GM23338 (cell line): ENCODE measurements around the gene MYMX. TPM values are rescaled to one million over a fixed set of nuclear protein-coding genes. Genes with fewer than 3 reads are reported as not detected.

Source experiments
- ATAC-seq: fragments of 200-7000 bp; cut with Tn5 transposase; 3 replicates; pipeline ENCODE4 v1.9.1; 2020
- DNase-seq: peaks from one replicate; pipeline ENCODE4 v3.0.0-alpha.2; 2015; ENCODE audit warnings: low spot score
- H2AFZ ChIP-seq: fragments of 200-600 bp; sonication (generic); 2 replicates; pipeline ENCODE4 v1.8.0; 2016; ENCODE audit warnings: antibody characterized with exemption, mild to moderate bottlenecking, moderate library complexity
- H3F3A ChIP-seq: fragments of 200-600 bp; sonication (generic); replicated peaks from 2 replicates; pipeline ENCODE4 v1.8.0; 2017; ENCODE audit warnings: antibody characterized with exemption, mixed run types, low read depth
- H3K27ac ChIP-seq: fragments of 200-600 bp; sonication (generic); 2 replicates; pipeline ENCODE4 v1.6.1; 2016; ENCODE audit warnings: low read depth
- H3K27me3 ChIP-seq: fragments of 200-600 bp; sonication (generic); 2 replicates; pipeline ENCODE4 v1.8.0; 2016; ENCODE audit warnings: mild to moderate bottlenecking, mixed run types, moderate library complexity; ENCODE audit not compliant: insufficient read depth
- H3K36me3 ChIP-seq: fragments of 200-600 bp; sonication (generic); 2 replicates; pipeline ENCODE4 v1.8.0; 2016; ENCODE audit warnings: mild to moderate bottlenecking; ENCODE audit not compliant: insufficient read depth
- H3K4me1 ChIP-seq: fragments of 200-600 bp; sonication (generic); 2 replicates; pipeline ENCODE4 v1.8.0; 2016; ENCODE audit warnings: mild to moderate bottlenecking, moderate library complexity; ENCODE audit not compliant: insufficient read depth
- H3K4me2 ChIP-seq: fragments of 200-600 bp; sonication (generic); 2 replicates; pipeline ENCODE4 v1.7.1; 2017; ENCODE audit warnings: mixed run types
- H3K4me3 ChIP-seq: fragments of 200-600 bp; sonication (generic); 2 replicates; pipeline ENCODE4 v1.6.1; 2016; ENCODE audit warnings: mixed run types
- H3K79me2 ChIP-seq: fragments of 200-600 bp; sonication (generic); replicated peaks from 2 replicates; pipeline ENCODE4 v1.8.0; 2017; ENCODE audit warnings: mild to moderate bottlenecking; ENCODE audit not compliant: insufficient read depth
- H3K9me2 ChIP-seq: fragments of 200-600 bp; sonication (generic); 2 replicates; pipeline ENCODE4 v1.8.0; 2017; ENCODE audit not compliant: insufficient read depth
- H4K20me1 ChIP-seq: fragments of 200-600 bp; sonication (generic); replicated peaks from 2 replicates; pipeline ENCODE4 v1.8.0; 2017; ENCODE audit warnings: mild to moderate bottlenecking; ENCODE audit not compliant: insufficient read depth
- H3K27ac Mint-ChIP-seq: 2 replicates; pipeline ENCODE4 v1.8.0; 2020; ENCODE audit warnings: inconsistent platforms, mild to moderate bottlenecking, moderate library complexity, mixed read lengths
- H3K27me3 Mint-ChIP-seq: 3 replicates; pipeline ENCODE4 v1.8.0; 2022; ENCODE audit warnings: low read depth, mild to moderate bottlenecking, moderate library complexity, mixed read lengths, inconsistent platforms; ENCODE audit not compliant: insufficient read depth, poor library complexity
- H3K36me3 Mint-ChIP-seq: 3 replicates; pipeline ENCODE4 v1.8.0; 2021; ENCODE audit warnings: low read depth, mild to moderate bottlenecking, inconsistent platforms, moderate library complexity, mixed read lengths
- H3K4me1 Mint-ChIP-seq: 3 replicates; pipeline ENCODE4 v1.8.0; 2020; ENCODE audit warnings: mild to moderate bottlenecking, inconsistent platforms, mixed read lengths
- H3K4me3 Mint-ChIP-seq: 3 replicates; pipeline ENCODE4 v1.8.0; 2021; ENCODE audit warnings: moderate library complexity, mild to moderate bottlenecking, inconsistent platforms, mixed read lengths
- H3K9me3 Mint-ChIP-seq: 3 replicates; pipeline ENCODE4 v1.8.0; 2020; ENCODE audit warnings: moderate library complexity, mild to moderate bottlenecking, inconsistent platforms, mixed read lengths
- CTCF ChIP-seq, 2 experiments: fragments of 200-600 bp in 1 of 2; sonication (generic) in 1 of 2; conservative IDR thresholded peaks; 2 replicates each; pipeline versions ENCODE4 v1.5.1 to v1.6.1; 2016 to 2017; ENCODE audit warnings: antibody characterized with exemption in 2 of 2, low read depth in 2 of 2, mild to moderate bottlenecking in 2 of 2, moderate library complexity in 1 of 2
- JUNB ChIP-seq: IDR thresholded peaks from one replicate; pipeline ENCODE4 v1.6.1; 2016; ENCODE audit warnings: antibody characterized with exemption; ENCODE audit not compliant: unreplicated experiment
- NANOG ChIP-seq: IDR thresholded peaks from 2 replicates; pipeline ENCODE4 v1.6.1; 2016; ENCODE audit warnings: antibody characterized with exemption, borderline replicate concordance
- POLR2AphosphoS5 ChIP-seq: IDR thresholded peaks from 2 replicates; pipeline ENCODE4 v1.6.1; 2016; ENCODE audit warnings: antibody characterized with exemption, low read depth
- REST ChIP-seq: IDR thresholded peaks from one replicate; pipeline ENCODE4 v1.6.1; 2018; ENCODE audit warnings: antibody characterized with exemption; ENCODE audit not compliant: unreplicated experiment
- STAT1 ChIP-seq: IDR thresholded peaks from one replicate; pipeline ENCODE4 v1.6.1; 2016; ENCODE audit warnings: antibody characterized with exemption; ENCODE audit not compliant: unreplicated experiment
- ZNF114 ChIP-seq: fragments of 250-450 bp; sonication (Bioruptor Pico); IDR thresholded peaks from 2 replicates; pipeline ENCODE4 v1.5.0; 2020; ENCODE audit warnings: mild to moderate bottlenecking, moderate library complexity
- ZNF331 ChIP-seq: fragments of 250-450 bp; sonication (Bioruptor Pico); IDR thresholded peaks from 2 replicates; pipeline ENCODE4 v1.5.0; 2020; ENCODE audit warnings: low read depth, mild to moderate bottlenecking, moderate library complexity
- polyA plus RNA-seq: library from polyadenylated mRNA; unstranded; fragments of >200 nt; fragmentation: Nextera tagmentation; extraction: Ambion mirVana; gene quantifications from 2 replicates; pipeline ENCODE4 v1.2.1, GENCODE V29; 2016
- total RNA-seq: library from RNA; depleted of rRNA; stranded (reverse); fragments of >200 nt; shearing (Covaris generic); gene quantifications from 2 replicates; pipeline ENCODE4 v1.2.3, GENCODE V29; 2014
- TF ChIP-seq, protein P1 (sequence below): fragments of 250-450 bp; sonication (Bioruptor Pico); IDR thresholded peaks from 2 replicates; pipeline ENCODE4 v1.5.0; 2020; ENCODE audit warnings: mild to moderate bottlenecking, moderate library complexity
- TF ChIP-seq, protein P2 (sequence below): IDR thresholded peaks from 2 replicates; pipeline ENCODE4 v1.6.1; 2016; ENCODE audit warnings: antibody characterized with exemption

Gene MYMX
- total and polyA plus RNA-seq, 2 experiments from 2014 or later, result 2.8 to 7.1 TPM

DNA sequence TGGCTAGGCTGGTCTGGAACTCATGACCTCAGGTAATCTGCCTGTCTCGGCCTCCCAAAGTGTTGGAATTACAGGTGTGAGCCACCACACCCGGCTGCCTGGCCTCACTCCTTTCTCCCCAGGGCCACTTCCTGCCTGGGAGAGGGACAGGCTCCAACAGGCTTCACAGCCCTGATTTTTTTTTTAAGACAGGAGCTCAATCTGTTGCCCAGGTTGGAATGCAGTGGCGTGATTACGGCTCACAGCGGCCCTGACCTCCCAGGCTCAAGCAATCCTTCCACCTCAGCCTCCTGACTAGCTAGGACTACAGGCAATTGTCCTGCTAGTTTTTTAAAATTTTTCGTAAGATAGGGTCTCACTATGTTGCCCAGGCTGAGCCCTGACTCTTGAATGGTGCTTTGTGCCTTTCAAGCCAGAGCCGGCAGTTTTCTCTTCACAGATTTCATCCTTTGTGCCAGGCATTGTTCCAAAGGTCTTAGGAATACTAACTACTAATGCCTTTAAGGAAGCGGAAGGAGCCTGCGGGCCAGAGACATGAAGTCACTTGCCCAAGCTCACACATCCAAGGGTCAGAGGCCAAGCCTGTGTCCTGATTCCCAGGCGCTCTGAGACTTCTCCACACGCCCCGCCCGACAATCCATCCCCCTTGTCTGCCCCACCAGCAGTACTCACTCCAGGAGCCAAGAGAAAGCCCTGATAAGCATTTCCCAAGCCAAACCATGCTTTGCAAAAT, 38.9 kb upstream of the MYMX start (continued):
- TF ChIP-seq, protein P1, sequence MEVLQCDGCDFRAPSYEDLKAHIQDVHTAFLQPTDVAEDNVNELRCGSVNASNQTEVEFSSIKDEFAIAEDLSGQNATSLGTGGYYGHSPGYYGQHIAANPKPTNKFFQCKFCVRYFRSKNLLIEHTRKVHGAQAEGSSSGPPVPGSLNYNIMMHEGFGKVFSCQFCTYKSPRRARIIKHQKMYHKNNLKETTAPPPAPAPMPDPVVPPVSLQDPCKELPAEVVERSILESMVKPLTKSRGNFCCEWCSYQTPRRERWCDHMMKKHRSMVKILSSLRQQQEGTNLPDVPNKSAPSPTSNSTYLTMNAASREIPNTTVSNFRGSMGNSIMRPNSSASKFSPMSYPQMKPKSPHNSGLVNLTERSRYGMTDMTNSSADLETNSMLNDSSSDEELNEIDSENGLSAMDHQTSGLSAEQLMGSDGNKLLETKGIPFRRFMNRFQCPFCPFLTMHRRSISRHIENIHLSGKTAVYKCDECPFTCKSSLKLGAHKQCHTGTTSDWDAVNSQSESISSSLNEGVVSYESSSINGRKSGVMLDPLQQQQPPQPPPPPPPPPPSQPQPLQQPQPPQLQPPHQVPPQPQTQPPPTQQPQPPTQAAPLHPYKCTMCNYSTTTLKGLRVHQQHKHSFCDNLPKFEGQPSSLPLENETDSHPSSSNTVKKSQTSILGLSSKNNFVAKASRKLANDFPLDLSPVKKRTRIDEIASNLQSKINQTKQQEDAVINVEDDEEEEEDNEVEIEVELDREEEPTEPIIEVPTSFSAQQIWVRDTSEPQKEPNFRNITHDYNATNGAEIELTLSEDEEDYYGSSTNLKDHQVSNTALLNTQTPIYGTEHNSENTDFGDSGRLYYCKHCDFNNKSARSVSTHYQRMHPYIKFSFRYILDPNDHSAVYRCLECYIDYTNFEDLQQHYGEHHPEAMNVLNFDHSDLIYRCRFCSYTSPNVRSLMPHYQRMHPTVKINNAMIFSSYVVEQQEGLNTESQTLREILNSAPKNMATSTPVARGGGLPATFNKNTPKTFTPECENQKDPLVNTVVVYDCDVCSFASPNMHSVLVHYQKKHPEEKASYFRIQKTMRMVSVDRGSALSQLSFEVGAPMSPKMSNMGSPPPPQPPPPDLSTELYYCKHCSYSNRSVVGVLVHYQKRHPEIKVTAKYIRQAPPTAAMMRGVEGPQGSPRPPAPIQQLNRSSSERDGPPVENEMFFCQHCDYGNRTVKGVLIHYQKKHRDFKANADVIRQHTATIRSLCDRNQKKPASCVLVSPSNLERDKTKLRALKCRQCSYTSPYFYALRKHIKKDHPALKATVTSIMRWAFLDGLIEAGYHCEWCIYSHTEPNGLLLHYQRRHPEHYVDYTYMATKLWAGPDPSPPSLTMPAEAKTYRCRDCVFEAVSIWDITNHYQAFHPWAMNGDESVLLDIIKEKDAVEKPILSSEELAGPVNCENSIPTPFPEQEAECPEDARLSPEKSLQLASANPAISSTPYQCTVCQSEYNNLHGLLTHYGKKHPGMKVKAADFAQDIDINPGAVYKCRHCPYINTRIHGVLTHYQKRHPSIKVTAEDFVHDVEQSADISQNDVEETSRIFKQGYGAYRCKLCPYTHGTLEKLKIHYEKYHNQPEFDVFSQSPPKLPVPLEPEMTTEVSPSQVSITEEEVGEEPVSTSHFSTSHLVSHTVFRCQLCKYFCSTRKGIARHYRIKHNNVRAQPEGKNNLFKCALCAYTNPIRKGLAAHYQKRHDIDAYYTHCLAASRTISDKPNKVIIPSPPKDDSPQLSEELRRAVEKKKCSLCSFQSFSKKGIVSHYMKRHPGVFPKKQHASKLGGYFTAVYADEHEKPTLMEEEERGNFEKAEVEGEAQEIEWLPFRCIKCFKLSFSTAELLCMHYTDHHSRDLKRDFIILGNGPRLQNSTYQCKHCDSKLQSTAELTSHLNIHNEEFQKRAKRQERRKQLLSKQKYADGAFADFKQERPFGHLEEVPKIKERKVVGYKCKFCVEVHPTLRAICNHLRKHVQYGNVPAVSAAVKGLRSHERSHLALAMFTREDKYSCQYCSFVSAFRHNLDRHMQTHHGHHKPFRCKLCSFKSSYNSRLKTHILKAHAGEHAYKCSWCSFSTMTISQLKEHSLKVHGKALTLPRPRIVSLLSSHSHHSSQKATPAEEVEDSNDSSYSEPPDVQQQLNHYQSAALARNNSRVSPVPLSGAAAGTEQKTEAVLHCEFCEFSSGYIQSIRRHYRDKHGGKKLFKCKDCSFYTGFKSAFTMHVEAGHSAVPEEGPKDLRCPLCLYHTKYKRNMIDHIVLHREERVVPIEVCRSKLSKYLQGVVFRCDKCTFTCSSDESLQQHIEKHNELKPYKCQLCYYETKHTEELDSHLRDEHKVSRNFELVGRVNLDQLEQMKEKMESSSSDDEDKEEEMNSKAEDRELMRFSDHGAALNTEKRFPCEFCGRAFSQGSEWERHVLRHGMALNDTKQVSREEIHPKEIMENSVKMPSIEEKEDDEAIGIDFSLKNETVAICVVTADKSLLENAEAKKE (CRISPR knock-in tag), result no peak
- no peak for TF ChIP-seq ZNF331 (CRISPR knock-in tag)

GRCh38 chr6:44178424-44179071, 38.2 kb upstream of the MYMX start:
- Mint-ChIP-seq H3K27me3 (peaks cover 25% of the 10 kb centered on the region), H3K4me3 (no peak overlapping the region), H3K27ac (no peak overlapping the region), H3K4me1 (peaks cover 18% of the 10 kb centered on the region), H3K36me3 (no peaks in the 10 kb centered on the region; the same call in 2 of the 3 replicates), H3K9me3 (no peaks in the 10 kb centered on the region)
- Histone ChIP-seq H3K27me3 (no peaks in the 10 kb centered on the region), H3K9me2 (no peaks in the 10 kb centered on the region), H3K36me3 (no peaks in the 10 kb centered on the region), H2AFZ (no peak overlapping the region), H3K4me1 (no peaks in the 10 kb centered on the region; the same call in 1 of the 2 replicates), H3K27ac (no peak overlapping the region), H3K4me3 (no peak overlapping the region), H3K4me2 (no peak overlapping the region), H3F3A (no peaks in the 10 kb centered on the region), H3K79me2 (no peaks in the 10 kb centered on the region), H4K20me1 (no peaks in the 10 kb centered on the region)
- ATAC-seq (no peak), DNase-seq (no peak)
- TF ChIP-seq ZNF331 (CRISPR knock-in tag), result no peak
- no peak for TF ChIP-seq STAT1
- TF ChIP-seq CTCF (conservative IDR thresholded peaks at IDR 0.05; ENCODE audit: low read depth in 2 of 2), result no peak
- no peak for TF ChIP-seq JUNB
- no peak for TF ChIP-seq POLR2AphosphoS5
- no peak for TF ChIP-seq ZNF114 (CRISPR knock-in tag)
- no peak for TF ChIP-seq REST
- TF ChIP-seq, protein P2, sequence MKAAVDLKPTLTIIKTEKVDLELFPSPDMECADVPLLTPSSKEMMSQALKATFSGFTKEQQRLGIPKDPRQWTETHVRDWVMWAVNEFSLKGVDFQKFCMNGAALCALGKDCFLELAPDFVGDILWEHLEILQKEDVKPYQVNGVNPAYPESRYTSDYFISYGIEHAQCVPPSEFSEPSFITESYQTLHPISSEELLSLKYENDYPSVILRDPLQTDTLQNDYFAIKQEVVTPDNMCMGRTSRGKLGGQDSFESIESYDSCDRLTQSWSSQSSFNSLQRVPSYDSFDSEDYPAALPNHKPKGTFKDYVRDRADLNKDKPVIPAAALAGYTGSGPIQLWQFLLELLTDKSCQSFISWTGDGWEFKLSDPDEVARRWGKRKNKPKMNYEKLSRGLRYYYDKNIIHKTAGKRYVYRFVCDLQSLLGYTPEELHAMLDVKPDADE, result no peak
- TF ChIP-seq NANOG, result no peak
